A673 (cell line): ENCODE data around the gene DNAJC27.

Source experiments
- CTCF ChIP-seq: fragments of 300-800, 200-600 bp; sonication (generic); conservative IDR thresholded peaks from 2 replicates; pipeline ENCODE4 v1.5.1; 2017; ENCODE audit warnings: low read depth, mild to moderate bottlenecking, antibody characterized with exemption, low read length, moderate library complexity, mixed read lengths
- EZH2 ChIP-seq: fragments of 200-600 bp; sonication (generic); IDR thresholded peaks from 2 replicates; pipeline ENCODE4 v1.6.1; 2017; ENCODE audit warnings: borderline replicate concordance, low read depth, mild to moderate bottlenecking, mixed read lengths, antibody characterized with exemption, low read length; ENCODE audit not compliant: poor library complexity, severe bottlenecking

- TF ChIP-seq CTCF: no peak
- TF ChIP-seq EZH2: no peak
Observed at GRCh38 chr2:24981411-24982136, 9.8 kb upstream of the DNAJC27 start.
